Smooth muscle cell (in vitro differentiated cells): ENCODE data around the gene ARRDC1. TPM values are rescaled to one million over a fixed set of nuclear protein-coding genes. Genes with fewer than 3 reads are reported as not detected.
A peak's percentile ranks its signal among the peaks of the same experiment; 100 is the strongest.

Experiments
- DNase-seq: peaks from one replicate; lab custom pipeline; 2025; ENCODE audit not compliant: unreplicated experiment; lab: John Stamatoyannopoulos, UW
- H2AFZ ChIP-seq: fragments of 200-600 bp; sonication (generic); 2 replicates; pipeline ENCODE4 v1.6.0; 2016; ENCODE audit warnings: antibody characterized with exemption, low read depth, mild to moderate bottlenecking
- H3F3A ChIP-seq: fragments of 200-600 bp; sonication (generic); 2 replicates; pipeline ENCODE4 v1.6.0; 2017; ENCODE audit warnings: antibody characterized with exemption, low read depth
- H3K27ac ChIP-seq: fragments of 200-600 bp; sonication (generic); 2 replicates; pipeline ENCODE4 v1.5.1; 2016; ENCODE audit warnings: low read depth, mild to moderate bottlenecking
- H3K27me3 ChIP-seq: fragments of 200-600 bp; sonication (generic); 2 replicates; pipeline ENCODE4 v1.6.1; 2016; ENCODE audit warnings: low read depth, mild to moderate bottlenecking
- H3K36me3 ChIP-seq: fragments of 200-600 bp; sonication (generic); 2 replicates; pipeline ENCODE4 v1.5.1; 2016; ENCODE audit warnings: low read depth
- H3K4me1 ChIP-seq: fragments of 200-600 bp; sonication (generic); 2 replicates; pipeline ENCODE4 v1.5.1; 2016; ENCODE audit warnings: low read depth
- H3K4me2 ChIP-seq: fragments of 200-600 bp; sonication (generic); 2 replicates; pipeline ENCODE4 v1.6.0; 2016; ENCODE audit warnings: mild to moderate bottlenecking
- H3K4me3 ChIP-seq: fragments of 200-600 bp; sonication (generic); 2 replicates; pipeline ENCODE4 v1.5.1; 2016; ENCODE audit warnings: mild to moderate bottlenecking
- H3K79me2 ChIP-seq: fragments of 200-600 bp; sonication (generic); 2 replicates; pipeline ENCODE4 v1.6.0; 2016; ENCODE audit warnings: low read depth, mild to moderate bottlenecking
- H3K9ac ChIP-seq: fragments of 200-600 bp; sonication (generic); 2 replicates; pipeline ENCODE4 v1.6.0; 2016; ENCODE audit warnings: low read depth
- H3K9me3 ChIP-seq: fragments of 200-600 bp; sonication (generic); replicated peaks from 2 replicates; pipeline ENCODE4 v1.5.1; 2016; ENCODE audit warnings: low read depth
- H4K20me1 ChIP-seq: fragments of 200-600 bp; sonication (generic); 2 replicates; pipeline ENCODE4 v1.6.0; 2016; ENCODE audit warnings: low read depth
- WGBS: methylation state at CpG from one replicate; pipeline ENCODE4 v1.1.7; 2016; ENCODE audit warnings: low lambda C conversion rate; 5-methylcytosine and 5-hydroxymethylcytosine counted together
- polyA plus RNA-seq: library from polyadenylated mRNA; unstranded; fragments of >200 nt; fragmentation: Nextera tagmentation; extraction: Ambion mirVana; gene quantifications from 2 replicates; pipeline ENCODE4 v1.2.1, GENCODE V29; 2016
- total RNA-seq: library from RNA; depleted of rRNA; stranded (reverse); fragments of >200 nt; gene quantifications from 2 replicates; pipeline ENCODE4 v1.2.3, GENCODE V29; 2014
- TF ChIP-seq, protein P1 (sequence below): fragments of 200-600 bp; sonication (generic); IDR thresholded peaks from 2 replicates; pipeline ENCODE4 v1.5.1; 2017; ENCODE audit warnings: borderline replicate concordance, mild to moderate bottlenecking, antibody characterized with exemption; ENCODE audit not compliant: insufficient read depth, poor library complexity, severe bottlenecking

Gene ARRDC1, protein sequence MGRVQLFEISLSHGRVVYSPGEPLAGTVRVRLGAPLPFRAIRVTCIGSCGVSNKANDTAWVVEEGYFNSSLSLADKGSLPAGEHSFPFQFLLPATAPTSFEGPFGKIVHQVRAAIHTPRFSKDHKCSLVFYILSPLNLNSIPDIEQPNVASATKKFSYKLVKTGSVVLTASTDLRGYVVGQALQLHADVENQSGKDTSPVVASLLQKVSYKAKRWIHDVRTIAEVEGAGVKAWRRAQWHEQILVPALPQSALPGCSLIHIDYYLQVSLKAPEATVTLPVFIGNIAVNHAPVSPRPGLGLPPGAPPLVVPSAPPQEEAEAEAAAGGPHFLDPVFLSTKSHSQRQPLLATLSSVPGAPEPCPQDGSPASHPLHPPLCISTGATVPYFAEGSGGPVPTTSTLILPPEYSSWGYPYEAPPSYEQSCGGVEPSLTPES
- total RNA-seq (10.0 and 18.7 TPM in 2 replicates), polyA plus RNA-seq (16.7 and 36.3 TPM in 2 replicates)

GRCh38 chr9:137605121-137606004 lies at the start of gene ARRDC1:
TSS of gene ARRDC1 (plus strand) at chr9:137605686. CDS start at chr9:137605718, 32 bp downstream.
- H3K36me3 ChIP-seq: no peaks in the 10 kb centered on the region
- H3K27ac ChIP-seq: no peak within 1 kb of the TSS
- peak within 1 kb of the TSS; percentile 90 for H2AFZ ChIP-seq
- peaks cover 14% of the 10 kb centered on the region for H4K20me1 ChIP-seq
- H3K79me2 ChIP-seq: peaks cover 14% of the 10 kb centered on the region
- under 1% methylated on average over 34 of the region's 111 CpGs for WGBS
- H3K4me2 ChIP-seq: peak within 1 kb of the TSS; percentile 99
- H3F3A ChIP-seq: no peaks in the 10 kb centered on the region
- H3K4me3 ChIP-seq: peak within 1 kb of the TSS; percentile 70
- peak; percentile 93 for DNase-seq
- no peak within 1 kb of the TSS for H3K9ac ChIP-seq
- H3K27me3 ChIP-seq: no peaks in the 10 kb centered on the region
- TF ChIP-seq, protein P1, sequence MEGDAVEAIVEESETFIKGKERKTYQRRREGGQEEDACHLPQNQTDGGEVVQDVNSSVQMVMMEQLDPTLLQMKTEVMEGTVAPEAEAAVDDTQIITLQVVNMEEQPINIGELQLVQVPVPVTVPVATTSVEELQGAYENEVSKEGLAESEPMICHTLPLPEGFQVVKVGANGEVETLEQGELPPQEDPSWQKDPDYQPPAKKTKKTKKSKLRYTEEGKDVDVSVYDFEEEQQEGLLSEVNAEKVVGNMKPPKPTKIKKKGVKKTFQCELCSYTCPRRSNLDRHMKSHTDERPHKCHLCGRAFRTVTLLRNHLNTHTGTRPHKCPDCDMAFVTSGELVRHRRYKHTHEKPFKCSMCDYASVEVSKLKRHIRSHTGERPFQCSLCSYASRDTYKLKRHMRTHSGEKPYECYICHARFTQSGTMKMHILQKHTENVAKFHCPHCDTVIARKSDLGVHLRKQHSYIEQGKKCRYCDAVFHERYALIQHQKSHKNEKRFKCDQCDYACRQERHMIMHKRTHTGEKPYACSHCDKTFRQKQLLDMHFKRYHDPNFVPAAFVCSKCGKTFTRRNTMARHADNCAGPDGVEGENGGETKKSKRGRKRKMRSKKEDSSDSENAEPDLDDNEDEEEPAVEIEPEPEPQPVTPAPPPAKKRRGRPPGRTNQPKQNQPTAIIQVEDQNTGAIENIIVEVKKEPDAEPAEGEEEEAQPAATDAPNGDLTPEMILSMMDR: no peak
- no peaks in the 10 kb centered on the region for H3K9me3 ChIP-seq
- H3K4me1 ChIP-seq: peaks cover 10% of the 10 kb centered on the region

- TF ChIP-seq, protein P1: no peak
- Histone ChIP-seq H3K4me2 (no peak overlapping the region), H3K4me3 (no peak overlapping the region), H3F3A (peaks cover 11% of the 10 kb centered on the region), H3K4me1 (no peaks in the 10 kb centered on the region), H3K9ac (no peak overlapping the region), H3K36me3 (no peaks in the 10 kb centered on the region), H4K20me1 (peaks cover 3% of the 10 kb centered on the region), H3K79me2 (no peaks in the 10 kb centered on the region), H3K27me3 (no peaks in the 10 kb centered on the region), H2AFZ (no peak overlapping the region), H3K9me3 (no peaks in the 10 kb centered on the region), H3K27ac (no peak overlapping the region)
- no peak for DNase-seq
- WGBS: 94% methylated on average over 24 of the region's 24 CpGs
These were observed 49.2 kb upstream of the ARRDC1 start for GRCh38 chr9:137556069-137556838.

- no peak overlapping the region for H3K4me2 ChIP-seq
- no peak overlapping the region for H3K9ac ChIP-seq
- WGBS: 99% methylated on average over 4 of the region's 4 CpGs
- peaks cover 3% of the 10 kb centered on the region for H4K20me1 ChIP-seq
- no peaks in the 10 kb centered on the region for H3K27me3 ChIP-seq
- H2AFZ ChIP-seq: no peak overlapping the region
- no peaks in the 10 kb centered on the region for H3K79me2 ChIP-seq
- no peaks in the 10 kb centered on the region for H3K36me3 ChIP-seq
- DNase-seq: no peak
- H3K4me3 ChIP-seq: no peak overlapping the region
- H3K4me1 ChIP-seq: no peaks in the 10 kb centered on the region
- peaks cover 4% of the 10 kb centered on the region for H3F3A ChIP-seq
- TF ChIP-seq, protein P1: no peak
- H3K27ac ChIP-seq: no peak overlapping the region
- H3K9me3 ChIP-seq: no peaks in the 10 kb centered on the region
These were observed 47.4 kb upstream of the ARRDC1 start for GRCh38 chr9:137558127-137558526.
